Measurements from ENCODE around the gene CACHD1.

- TF ChIP-seq CTCF (IDR thresholded peaks at IDR 0.05 in 4 of 5, conservative IDR thresholded peaks at IDR 0.05 in 1 of 5) = no peak
- TF ChIP-seq POLR2A (IDR thresholded peaks at IDR 0.05) = no peak
These were observed 180.5 kb downstream of the CACHD1 start for GRCh38 chr1:64650411-64650810.

Measured in gastrocnemius medialis (tissue), 4 donors.